NCI-H748 (cell line): ENCODE results near the gene TMEM151B.
"Not testable (repeated sequence)": the region's sequence is repeated elsewhere in the genome, so short reads cannot be mapped to it uniquely, and the experiment has no call there.

ENCODE experiments used
- DNase-seq: peaks from one replicate; lab custom pipeline; 2025; ENCODE audit not compliant: unreplicated experiment; lab: John Stamatoyannopoulos, UW

Gene TMEM151B

DNA sequence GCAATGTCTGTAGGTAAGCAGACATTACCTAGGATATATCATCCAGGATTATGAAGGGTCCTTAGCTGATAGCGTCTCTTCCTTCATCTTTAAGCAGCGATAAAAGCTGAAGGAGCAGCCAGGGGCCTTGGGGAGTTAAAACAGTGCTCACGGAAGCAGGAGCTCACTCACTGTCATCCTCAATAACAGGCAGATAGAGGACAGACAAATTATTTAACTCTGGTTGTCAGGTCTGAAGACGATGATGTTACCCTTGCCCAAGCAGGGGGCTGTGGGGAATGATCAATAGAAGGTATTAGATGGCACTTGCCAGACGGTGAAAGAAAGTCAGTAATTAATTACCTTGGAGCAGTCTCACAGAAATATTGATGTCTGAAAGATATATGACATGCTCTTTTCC lies 59.6 kb downstream of the TMEM151B start:
- DNase-seq: no peak

GRCh38 chr6:44332585-44332984 lies 62.3 kb downstream of the TMEM151B start:
- no peak for DNase-seq

GRCh38 chr6:44333273-44333919 lies 63.1 kb downstream of the TMEM151B start:
- no peak for DNase-seq

- DNase-seq: no peak
Measured at GRCh38 chr6:44333942-44334341, 63.7 kb downstream of the TMEM151B start.

DNA sequence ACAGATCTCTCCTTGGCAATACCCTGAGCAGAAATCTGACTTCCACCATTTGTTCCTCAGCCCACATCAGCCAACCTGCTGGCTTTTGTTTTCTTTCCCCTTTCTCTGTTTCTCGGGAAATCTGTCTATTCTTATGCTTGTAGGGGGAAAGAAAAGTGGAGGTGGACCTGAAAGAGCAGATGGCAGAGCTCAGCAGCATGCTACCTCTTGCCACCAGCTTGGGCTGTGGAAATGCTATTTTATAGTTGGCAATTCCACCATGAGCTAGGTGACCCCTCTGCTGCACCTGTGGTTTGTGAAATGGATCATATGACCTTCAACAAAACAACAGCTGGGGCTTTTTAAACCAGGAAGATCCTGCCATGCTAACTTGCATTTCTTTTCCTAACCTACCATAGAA lies 65.4 kb downstream of the TMEM151B start:
- no peak for DNase-seq

GRCh38 chr6:44338228-44339122 lies 68.2 kb downstream of the TMEM151B start:
- peak; percentile 73 for DNase-seq

DNA sequence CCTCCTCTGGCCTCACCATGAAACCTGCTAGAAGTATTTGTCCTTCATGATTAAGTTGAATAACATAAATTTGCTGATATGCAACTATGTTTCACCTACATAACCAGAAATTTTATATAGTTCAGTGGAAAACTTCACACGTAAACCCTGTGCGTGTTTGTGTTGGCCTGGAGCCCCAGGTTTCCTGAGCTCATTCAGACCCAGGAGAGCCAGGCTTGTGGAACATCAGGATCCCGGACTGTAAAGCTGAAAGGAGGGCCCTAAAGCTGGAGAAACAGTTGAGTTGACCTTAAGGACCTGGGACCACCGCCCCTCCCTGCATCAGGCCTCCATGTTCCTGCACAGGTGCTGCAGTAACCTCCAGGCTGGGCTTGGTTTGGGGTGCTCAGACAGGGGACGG lies 69.1 kb downstream of the TMEM151B start:
- no peak for DNase-seq

GRCh38 chr6:44339763-44340625 lies 69.7 kb downstream of the TMEM151B start:
- DNase-seq: no peak

DNA sequence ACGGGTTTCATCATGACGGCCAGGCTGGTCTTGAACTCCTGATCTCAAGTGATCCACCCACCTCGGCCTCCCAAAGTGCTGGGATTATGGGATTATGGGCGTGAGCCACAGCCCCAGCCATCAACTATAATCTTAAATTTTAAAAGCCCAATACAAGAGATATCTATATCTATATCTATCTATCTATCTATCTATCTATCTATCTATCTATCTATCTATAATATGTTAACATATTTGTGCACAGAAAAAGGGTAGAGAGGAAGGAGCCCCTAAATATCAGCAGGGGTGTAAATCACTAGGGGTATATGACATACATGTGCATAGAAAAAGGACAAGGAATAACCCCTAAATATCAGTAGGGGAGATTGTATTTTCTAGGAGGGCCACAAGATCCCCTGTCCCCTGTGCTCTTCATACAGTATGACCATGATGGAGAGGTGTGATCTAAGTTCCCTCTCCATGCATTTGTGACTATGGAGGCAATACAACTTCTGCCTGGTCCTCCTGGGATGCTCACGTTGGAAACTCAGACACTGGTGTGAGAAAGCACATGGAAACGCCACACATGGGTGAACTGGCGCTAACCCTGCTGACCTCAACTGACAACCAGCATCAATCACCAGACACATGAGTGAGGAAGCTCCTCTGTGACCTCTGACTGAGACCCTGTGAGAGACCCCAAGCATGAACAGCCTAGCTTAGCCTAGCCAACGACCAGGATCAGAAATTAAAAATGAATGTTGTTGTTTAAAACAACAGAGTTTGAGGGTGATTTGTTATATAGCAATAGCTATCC lies 71.0 kb downstream of the TMEM151B start:
- DNase-seq: no peak

- DNase-seq: peak; percentile 48
Measured at GRCh38 chr6:44342052-44342451, 71.8 kb downstream of the TMEM151B start.

GRCh38 chr6:44342489-44342888 lies 72.2 kb downstream of the TMEM151B start, which contains the start of gene SPATS1:
Gene SPATS1 (plus strand): TSS chr6:44342650. CDS start chr6:44343096, 446 bp downstream.
- no peak for DNase-seq

GRCh38 chr6:44346818-44347217 lies 76.6 kb downstream of the TMEM151B start:
- DNase-seq: not testable (repeated sequence)

DNA sequence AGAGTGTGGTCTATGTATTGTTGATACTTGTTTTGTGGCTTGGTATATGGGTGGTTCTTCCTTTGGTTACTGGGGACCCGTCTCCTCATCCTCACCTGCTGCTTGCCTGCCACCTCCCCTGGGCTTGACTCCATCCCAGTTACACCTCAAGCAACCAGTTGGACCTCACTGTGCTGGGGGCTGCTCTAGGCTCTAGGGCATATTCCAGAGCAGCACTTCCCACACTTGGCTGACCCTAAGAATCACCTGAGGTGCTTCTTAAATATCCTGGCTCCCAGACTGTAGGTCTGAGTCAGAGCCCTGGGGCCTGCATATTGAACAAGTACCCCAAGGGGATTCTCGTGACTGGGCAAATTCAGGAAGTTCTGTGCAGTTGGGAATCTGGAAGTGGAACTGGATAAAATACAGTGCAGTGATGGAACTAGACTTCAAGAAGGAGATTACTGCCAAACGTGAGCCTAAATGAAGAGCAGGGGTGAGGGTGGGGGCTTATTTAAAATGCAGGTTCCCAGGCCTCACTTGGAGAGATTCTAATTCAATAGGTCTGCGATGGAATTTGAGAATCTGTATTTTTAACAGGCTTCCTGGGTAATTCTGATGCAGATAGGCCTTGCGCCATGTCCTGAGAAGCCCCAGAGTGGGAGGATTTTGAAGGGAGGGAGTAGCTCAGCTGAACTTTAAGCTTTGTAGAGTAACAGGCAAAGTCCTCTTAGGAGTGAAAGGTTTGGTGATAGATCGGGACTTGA lies 79.8 kb downstream of the TMEM151B start:
- no peak for DNase-seq

DNA sequence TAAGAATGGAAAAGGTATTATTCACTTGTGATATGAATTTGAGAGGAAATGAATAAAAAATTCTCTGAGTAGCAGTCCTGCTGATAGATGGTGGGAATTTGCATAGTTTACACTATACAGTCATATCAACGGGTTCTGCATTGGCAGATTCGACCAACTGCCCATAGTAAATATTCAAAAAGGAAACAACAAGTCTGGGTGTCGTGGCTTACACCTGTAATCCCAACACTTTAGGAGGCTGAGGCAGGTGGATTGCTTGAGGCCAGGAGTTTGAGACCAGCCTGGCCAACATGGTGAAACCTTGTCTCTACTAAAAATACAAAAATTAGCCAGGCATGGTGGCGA lies 80.4 kb downstream of the TMEM151B start:
- not testable (repeated sequence) for DNase-seq

- no peak for DNase-seq
Measured at GRCh38 chr6:44352259-44352658, 82.0 kb downstream of the TMEM151B start.

DNA sequence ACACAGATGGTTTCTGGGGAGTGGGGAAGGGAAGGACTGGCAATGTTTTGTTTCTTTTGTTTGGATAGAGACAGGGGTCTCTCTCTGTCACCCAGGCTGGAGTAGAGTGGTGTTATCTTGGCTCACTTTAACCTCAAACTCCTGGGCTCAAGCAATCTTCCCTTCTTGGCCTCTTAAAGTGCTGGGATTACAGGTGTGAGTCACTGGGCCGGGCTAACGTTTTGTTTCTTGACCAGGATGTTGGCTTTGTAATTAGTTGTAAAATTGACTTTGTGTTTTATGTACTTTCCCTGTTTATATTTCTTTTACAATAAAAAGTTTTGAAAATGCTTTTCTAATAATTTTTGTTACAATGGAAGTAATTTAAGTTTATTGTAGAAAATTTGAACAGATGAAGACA lies 83.1 kb downstream of the TMEM151B start:
- no peak for DNase-seq

GRCh38 chr6:44355640-44356039 lies 85.4 kb downstream of the TMEM151B start:
- DNase-seq: no peak

GRCh38 chr6:44356487-44356886 lies 86.2 kb downstream of the TMEM151B start:
- no peak for DNase-seq
